OCI-LY7 (cell line): Measurements from ENCODE around the gene FGF1.

Source experiments
- EZH2phosphoT487 ChIP-seq: fragments of 200-600 bp; sonication (generic); IDR thresholded peaks from 2 replicates; pipeline ENCODE4 v1.6.1; 2018; ENCODE audit warnings: low read depth, borderline replicate concordance, mild to moderate bottlenecking, mixed run types, antibody characterized with exemption, low read length, moderate library complexity, mixed read lengths
- TF ChIP-seq, protein P1 (sequence below): fragments of 200-600 bp; sonication (generic); conservative IDR thresholded peaks from 2 replicates; pipeline ENCODE4 v1.5.1; 2014; ENCODE audit warnings: mild to moderate bottlenecking, antibody characterized with exemption, low read length, moderate library complexity, mixed read lengths

DNA sequence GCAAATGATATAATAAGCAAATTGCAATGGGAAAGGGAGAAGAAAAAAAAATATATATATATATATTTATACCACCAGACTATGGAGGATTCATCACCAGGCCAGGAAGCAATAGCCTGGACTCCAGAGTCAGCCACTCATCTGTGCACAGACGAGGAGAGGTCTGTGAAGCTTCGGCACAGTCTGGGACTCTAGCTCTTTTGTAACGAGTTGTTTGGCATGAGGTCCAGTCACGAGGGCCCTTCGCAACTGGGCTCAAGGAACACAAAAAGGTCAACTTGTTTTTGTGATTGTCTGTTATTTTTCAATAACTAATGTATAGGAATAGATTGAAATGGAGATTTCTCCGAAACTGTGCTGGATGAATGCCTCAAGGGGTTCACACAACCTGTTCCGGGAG is 14.7 kb upstream of the FGF1 start:
- no peak for TF ChIP-seq EZH2phosphoT487
- TF ChIP-seq, protein P1, sequence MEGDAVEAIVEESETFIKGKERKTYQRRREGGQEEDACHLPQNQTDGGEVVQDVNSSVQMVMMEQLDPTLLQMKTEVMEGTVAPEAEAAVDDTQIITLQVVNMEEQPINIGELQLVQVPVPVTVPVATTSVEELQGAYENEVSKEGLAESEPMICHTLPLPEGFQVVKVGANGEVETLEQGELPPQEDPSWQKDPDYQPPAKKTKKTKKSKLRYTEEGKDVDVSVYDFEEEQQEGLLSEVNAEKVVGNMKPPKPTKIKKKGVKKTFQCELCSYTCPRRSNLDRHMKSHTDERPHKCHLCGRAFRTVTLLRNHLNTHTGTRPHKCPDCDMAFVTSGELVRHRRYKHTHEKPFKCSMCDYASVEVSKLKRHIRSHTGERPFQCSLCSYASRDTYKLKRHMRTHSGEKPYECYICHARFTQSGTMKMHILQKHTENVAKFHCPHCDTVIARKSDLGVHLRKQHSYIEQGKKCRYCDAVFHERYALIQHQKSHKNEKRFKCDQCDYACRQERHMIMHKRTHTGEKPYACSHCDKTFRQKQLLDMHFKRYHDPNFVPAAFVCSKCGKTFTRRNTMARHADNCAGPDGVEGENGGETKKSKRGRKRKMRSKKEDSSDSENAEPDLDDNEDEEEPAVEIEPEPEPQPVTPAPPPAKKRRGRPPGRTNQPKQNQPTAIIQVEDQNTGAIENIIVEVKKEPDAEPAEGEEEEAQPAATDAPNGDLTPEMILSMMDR, result no peak
